GM12873 (cell line): Measurements from ENCODE around the gene FAF2.

Experiments
- TF ChIP-seq, protein P1 (sequence below): IDR thresholded peaks from 2 replicates; pipeline ENCODE4 v1.5.1; 2012; ENCODE audit warnings: low read depth, mild to moderate bottlenecking, moderate library complexity, low read length, control low read depth; ENCODE audit not compliant: insufficient read depth; ENCODE audit errors: missing control alignments

Gene FAF2

DNA sequence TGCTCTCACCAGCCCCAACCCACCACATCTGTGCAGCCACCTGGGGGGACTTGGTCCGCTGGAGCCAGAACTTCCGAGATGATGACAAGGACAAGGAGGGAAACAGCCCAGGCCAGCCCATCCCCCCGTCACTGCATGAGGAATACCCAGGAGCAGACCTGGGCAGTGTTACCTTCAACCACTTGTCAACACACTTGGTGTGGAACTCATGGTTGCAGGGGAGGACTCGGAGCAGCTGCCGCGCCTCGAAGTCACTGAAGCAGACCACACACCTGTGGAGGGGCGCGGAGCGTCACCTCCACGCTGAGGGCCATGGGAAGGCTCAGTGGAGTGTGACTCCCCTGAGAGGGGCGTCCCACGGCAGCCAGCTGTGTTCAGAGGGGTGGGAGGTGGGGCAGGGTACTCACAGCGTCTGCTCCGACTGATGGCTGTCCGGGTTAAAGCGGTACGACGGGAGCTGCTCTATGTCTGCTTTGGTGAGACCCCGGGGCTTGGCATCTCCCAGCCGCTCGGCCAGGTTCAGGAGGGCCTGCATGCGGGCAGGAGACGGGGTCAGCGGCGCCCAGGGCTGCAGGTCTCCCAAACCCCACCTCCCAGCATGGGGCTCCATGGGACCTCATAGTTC lies 81.0 kb downstream of the FAF2 start:
- TF ChIP-seq, protein P1, sequence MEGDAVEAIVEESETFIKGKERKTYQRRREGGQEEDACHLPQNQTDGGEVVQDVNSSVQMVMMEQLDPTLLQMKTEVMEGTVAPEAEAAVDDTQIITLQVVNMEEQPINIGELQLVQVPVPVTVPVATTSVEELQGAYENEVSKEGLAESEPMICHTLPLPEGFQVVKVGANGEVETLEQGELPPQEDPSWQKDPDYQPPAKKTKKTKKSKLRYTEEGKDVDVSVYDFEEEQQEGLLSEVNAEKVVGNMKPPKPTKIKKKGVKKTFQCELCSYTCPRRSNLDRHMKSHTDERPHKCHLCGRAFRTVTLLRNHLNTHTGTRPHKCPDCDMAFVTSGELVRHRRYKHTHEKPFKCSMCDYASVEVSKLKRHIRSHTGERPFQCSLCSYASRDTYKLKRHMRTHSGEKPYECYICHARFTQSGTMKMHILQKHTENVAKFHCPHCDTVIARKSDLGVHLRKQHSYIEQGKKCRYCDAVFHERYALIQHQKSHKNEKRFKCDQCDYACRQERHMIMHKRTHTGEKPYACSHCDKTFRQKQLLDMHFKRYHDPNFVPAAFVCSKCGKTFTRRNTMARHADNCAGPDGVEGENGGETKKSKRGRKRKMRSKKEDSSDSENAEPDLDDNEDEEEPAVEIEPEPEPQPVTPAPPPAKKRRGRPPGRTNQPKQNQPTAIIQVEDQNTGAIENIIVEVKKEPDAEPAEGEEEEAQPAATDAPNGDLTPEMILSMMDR = no peak

DNA sequence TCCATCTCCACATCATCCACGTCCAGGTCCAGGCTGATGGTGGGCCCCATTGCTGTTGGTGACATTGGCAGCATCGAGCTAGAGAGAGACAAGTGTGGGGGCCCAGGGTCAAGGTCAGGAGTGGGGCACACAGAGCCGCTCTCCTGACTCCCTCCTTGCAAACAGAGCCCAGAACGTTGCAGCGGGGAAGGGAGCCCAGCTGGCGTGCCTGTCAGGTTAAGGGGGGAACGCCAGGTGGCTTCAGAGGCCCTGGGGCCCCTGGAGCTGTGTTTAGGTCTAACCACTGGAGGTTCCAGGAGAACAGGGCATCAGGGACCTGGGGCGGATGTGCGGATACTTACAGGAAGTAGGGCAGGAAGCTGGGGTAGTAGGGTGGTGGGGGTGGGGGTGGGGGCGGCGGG lies 81.6 kb downstream of the FAF2 start:
- TF ChIP-seq, protein P1 = no peak

DNA sequence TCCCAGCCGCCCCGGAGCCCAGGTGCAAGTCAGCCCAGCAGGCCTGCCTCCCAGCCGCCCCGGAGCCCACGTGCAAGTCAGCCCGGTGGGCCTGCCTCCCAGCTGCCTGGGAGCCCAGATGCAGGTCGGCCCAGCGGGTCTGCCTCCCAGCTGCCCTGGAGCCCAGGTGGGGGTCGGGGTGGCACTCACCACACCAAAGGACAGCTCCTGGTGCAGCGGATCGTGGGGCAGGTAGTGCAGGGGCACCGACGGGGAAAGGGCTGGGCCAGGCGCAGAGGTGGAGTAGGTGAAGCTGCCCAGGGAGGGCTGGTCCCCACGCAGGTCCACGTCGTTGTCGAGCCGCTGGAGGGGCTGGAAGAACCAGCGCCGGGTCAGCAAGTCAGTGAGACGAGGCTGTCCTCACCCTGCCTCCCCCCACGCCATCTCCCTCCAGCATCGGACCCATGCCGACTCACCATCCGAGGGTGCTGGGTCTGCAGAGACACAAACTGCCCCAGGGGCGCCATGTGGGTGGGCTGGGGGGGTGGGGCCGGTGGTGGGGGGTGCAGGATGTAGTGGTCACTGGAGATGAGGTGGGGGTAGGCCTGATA lies 82.3 kb downstream of the FAF2 start:
- TF ChIP-seq, protein P1 = no peak

DNA sequence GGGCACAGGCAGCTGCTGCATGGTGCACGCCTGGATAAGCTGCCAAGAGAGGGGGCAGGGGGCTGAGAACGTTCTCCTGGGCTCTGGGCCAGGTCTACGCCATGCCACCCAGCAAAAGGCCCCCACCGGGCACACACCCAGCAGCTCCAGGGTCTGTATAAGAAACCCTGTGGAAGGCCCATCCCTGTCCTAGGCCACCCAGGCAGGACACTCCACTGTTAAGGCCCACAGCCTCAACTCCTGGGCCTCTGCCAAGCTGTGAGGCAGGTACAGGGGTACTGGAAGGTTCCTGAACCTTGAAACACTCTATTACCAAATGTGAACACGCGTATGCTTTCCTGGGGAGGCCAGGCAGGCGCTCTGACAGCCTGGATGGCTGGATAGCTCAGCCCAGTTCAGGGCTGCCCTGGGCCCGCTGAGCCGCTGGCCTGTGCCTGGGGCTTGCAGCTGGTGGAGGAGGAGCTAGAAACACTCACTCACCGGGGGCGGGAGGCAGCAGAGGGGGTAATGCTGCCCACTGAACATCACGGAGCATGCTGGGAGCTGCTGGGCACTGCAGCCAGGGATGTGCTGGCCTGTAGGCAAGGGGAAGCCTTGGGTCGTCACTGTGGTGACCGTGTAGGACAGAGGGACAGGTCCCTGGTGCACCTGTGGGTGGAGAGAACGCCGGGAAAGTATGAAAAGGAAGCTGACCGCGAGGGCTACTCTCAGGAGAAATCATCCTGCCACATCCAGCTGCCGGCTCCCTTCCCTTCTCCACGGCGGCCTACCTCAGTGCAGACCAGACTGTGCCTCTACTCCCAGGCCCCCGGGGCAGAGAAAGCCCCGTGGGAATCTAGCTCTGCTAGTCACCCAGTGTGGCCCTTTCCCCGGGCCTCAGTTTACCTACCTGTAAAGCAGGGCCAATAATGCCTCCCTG lies 83.1 kb downstream of the FAF2 start:
- TF ChIP-seq, protein P1 = no peak

DNA sequence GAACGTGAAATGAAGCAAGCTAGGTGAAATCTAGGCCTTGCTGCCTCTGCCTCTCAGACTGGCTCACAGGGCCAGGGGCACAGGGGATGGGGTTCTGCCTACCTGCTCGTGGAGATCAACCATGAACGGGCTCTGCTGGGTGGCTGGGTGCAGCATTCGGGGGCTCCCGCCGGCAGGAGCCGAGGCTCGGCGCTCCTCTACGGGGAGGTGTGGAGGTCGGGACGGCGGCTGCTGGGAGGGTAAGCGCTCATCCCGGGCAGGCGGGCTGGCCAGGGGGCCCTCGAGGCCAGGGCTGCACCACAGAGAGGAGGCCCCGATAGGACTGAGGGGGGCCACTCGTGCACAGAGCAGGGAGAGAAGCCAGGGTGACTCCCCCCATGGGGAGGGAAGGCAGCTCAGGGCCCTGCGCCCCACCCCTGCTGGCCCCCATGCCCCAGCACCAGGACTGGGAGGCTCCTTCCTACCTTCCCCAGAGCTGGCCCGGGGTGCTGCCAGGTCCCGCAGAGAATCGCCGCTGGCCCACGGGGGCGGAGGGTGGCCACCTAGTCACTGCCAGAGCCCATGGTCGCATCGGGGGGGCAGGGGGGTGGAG lies 83.8 kb downstream of the FAF2 start:
- TF ChIP-seq, protein P1 = no peak

DNA sequence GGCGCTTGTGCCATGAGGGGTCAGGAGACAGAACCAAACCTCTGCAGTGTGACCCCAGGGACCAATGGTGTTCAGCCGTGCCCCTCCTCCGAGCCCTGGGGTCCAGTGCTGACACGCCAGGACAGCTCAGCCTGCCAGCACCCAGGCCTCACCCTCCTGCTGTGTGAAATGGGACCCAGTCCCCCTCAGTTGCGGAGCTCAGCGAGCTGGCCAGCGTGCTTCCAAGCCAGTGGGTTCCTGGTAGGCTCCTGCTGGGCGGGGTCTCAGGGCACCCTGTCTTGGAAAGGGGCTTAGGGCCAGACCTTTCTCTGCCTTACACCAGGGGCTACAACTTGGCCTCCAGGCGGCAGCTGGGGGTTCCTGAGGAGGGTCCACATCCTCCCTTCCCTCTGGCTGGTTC lies 84.6 kb downstream of the FAF2 start:
- TF ChIP-seq, protein P1 = no peak

DNA sequence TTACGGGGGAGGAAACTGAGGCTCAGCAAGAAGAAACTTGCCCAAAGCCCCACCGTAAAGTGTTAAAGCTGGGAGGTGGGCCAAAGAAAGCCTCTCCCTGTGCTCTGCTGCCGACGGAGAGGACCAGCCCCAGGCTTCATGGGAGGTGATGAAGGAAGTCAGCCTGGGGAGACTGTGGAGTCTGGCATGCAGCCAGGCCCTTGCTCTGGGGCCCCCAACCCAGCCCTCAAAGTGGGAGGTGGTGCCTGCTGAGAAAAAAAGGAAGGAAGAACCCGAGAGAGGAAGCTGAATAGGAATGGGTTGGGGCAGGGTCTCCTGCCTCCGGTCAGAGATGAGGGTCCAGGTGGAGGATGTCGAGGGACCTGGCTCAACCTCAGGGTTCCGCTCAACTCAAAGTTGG lies 85.2 kb downstream of the FAF2 start:
- TF ChIP-seq, protein P1 = no peak
